Activated gamma-delta T cell treated with anti-CD3 and anti-CD28 coated beads, Interleukin-2, amount 50 U/mL, for 16 hours (primary cell): ENCODE measurements around the gene PDE4D.
"Not testable (repeated sequence)": the region's sequence is repeated elsewhere in the genome, so short reads cannot be mapped to it uniquely, and the experiment has no call there.

Source experiments
- DNase-seq: peaks from one replicate; pipeline ENCODE4 v3.0.0-alpha.2; 2020; ENCODE audit warnings: low read depth

Gene PDE4D

DNA sequence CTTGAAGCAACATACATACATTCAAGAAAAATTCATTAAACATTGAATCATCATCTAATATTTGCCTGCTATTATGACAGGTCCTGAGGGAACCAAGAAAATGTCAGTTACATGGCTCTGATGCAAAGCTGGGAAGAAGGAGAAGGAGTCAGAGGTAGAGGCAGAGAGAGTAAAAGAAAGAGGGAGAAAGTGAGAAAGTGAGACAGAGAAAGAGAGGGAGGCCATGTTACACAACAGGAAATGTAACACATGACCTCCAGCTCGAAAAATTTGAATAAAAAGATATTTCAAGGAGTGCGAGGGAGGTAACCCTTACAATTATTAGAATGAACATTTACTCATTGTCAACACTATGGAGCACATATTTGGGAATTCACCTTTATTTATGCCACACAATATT, 189.7 kb downstream of the PDE4D start:
- no peak for DNase-seq

GRCh38 chr5:59698207-59699178, 195.0 kb downstream of the PDE4D start:
- DNase-seq = no peak

- no peak for DNase-seq
These were observed 199.1 kb downstream of the PDE4D start for GRCh38 chr5:59694411-59694810.

DNA sequence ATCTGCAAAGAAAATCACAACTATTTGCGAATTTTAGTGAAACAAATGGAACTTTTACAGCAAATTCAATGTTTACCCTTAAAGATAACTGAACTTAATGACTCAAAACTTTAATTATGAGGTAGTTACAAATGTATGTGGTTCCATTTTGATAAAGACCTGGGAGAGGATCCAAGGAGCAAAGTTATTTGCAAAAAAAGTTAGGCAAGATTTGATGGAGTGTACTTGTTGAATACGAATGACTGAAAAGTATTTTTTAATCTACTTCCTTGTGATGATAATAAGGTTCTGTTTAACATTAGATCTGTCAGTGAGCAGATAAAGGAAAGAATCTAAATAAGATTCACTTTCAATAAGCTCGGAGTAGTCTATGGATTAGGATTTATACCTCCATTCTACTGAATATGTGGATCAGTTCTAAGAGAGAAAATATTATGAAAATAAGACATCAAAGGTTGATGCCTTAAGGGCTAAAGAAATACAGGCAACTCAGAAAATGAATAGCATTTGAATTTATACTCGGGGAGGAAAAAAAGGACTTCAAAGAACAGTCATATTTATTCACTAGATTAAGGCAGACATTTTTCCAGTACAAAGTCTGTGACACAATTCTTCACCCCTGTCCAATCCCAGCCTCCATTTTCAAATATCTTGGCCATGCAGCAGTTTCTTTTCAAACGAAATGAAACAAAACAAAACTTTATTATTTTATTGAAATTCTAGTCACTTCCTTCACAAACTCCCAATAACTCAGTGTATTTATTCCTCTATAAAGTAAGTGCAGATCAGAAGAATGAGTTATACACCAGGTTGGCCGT, 199.8 kb downstream of the PDE4D start:
- no peak for DNase-seq

DNA sequence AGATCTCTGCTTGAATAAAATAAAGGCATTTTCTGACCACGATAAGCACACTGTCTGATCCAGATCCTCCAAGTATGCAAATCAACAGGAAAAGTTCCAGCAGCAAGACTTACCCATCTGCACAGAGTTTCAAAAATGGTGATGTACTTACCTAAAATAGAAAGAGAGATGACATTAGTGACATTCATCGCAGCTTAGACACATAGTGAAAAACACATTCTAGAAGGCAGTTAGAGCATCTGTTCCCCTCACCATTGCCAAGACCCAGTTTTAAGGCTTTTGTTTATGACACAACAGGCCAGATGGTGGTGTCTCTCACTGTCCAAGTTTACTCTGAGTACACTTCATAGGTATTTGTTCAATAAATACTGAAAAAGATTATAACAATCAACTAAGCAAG, 207.7 kb downstream of the PDE4D start:
- no peak for DNase-seq

GRCh38 chr5:59685191-59685530, 208.4 kb downstream of the PDE4D start:
- DNase-seq = no peak

- no peak for DNase-seq
These were observed 208.9 kb downstream of the PDE4D start for GRCh38 chr5:59684388-59685190.

- DNase-seq = no peak
These were observed 210.2 kb downstream of the PDE4D start for GRCh38 chr5:59683311-59683710.

DNA sequence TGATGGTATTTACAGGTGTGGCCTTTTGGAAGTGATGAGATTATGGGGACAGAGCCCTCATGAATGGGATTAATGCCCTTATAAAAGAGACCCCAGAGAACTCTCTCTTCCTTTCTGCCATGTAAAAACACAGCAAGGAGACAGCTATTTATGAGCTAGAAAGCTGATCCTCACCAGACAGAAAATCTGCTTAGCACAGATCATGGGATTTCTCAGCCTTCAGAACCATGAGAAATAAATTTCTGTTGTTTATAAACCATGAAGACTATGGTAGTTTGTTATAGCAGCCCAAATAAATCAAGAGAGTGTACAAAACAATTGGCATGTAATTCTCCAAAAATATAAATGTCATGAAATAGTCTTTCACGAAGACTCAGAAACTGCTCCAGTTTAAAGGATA, 211.0 kb downstream of the PDE4D start:
- DNase-seq = no peak

DNA sequence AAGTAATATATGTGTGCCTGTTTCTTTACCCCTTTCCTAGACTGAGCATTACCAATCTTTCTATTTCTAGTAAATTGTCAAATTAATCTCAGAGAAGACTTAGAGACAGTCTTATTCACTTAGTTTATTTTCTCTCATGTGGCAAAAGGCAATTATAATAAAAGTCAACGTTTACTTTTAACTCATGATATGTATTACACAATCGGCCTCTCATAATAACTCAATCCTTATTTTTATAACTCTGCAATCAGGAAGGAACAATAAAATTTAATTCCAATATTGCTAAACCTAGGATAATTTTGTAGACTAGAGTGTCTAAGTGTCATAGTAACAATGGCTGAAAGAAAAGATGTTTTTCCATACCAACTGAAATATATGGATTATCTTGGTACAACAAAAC, 214.6 kb downstream of the PDE4D start:
- DNase-seq = no peak

DNA sequence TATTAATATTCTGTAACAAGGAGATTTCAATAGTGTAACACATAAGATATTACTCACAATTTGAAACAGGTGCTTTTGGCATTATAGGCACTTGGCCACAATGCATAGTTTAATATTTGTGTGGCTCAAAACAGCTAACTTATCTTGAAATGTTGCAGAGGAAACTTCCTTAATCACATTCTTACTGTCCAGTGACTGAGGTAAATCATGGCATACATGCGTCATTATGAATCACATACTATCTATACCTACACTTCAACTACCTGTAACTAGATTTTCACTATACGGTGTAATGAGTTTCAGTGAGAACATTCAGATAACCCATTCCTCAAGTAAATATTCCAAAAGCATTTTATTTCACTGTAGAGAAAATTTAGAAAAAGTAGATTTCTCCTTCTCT, 218.8 kb downstream of the PDE4D start:
- no peak for DNase-seq

DNA sequence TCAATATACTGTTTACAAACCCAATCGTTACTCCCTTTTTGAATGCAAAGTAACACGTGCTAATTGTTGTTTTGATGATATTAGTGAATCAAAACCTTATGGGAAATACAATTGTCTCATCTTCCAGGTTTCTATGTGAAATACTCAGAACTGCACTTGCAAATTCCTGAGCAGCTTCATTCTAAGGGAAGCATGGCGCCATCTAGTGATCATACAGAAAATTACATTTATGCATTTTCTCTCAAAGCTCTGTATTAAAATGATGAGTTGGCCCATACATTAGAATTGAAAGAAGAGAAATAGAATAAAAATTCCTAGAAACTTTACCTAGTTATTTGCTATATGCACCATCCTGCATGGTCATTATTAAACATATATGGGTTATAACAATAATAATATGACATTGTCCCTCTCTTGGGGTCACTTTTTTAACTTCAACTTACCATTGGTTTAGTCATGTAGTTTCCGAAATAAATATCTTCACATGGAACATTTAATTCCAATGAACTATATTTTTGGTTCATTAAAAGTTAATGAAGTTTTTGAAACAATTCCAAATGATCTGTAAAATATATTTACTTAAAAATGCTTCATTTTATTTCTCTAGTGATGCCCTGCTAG, 220.0 kb downstream of the PDE4D start:
- DNase-seq = no peak

DNA sequence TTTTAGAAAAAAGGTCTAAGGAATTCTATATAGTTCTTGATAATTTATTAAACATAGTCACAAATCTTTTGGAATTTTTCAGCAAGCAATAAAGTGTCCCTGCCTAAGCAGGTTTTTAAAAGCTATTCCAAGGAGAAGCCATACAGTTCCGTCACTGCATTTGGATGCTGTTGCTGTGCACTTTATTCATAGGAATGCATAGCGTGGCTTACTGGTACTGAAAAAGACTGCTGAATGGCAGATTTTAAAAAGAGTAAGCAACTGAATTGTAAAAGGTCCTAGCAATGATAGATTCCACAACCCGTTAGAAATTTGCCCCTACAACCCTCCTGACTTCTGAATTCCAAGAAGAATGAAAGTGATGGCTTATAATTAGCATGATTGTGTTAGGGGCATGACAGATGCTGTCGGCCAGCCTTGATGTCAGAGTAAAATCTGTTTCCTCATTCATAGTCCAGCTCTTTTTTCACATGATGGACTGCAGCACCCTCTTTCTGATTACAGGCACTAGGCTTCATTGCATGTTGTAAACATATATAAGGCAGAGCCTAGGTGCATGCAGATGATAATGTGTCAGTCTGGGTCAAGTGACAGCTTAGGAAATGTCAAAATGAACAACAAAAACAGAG, 227.0 kb downstream of the PDE4D start:
- no peak for DNase-seq

- not testable (repeated sequence) for DNase-seq
These were observed 227.7 kb downstream of the PDE4D start for GRCh38 chr5:59665832-59666203.

DNA sequence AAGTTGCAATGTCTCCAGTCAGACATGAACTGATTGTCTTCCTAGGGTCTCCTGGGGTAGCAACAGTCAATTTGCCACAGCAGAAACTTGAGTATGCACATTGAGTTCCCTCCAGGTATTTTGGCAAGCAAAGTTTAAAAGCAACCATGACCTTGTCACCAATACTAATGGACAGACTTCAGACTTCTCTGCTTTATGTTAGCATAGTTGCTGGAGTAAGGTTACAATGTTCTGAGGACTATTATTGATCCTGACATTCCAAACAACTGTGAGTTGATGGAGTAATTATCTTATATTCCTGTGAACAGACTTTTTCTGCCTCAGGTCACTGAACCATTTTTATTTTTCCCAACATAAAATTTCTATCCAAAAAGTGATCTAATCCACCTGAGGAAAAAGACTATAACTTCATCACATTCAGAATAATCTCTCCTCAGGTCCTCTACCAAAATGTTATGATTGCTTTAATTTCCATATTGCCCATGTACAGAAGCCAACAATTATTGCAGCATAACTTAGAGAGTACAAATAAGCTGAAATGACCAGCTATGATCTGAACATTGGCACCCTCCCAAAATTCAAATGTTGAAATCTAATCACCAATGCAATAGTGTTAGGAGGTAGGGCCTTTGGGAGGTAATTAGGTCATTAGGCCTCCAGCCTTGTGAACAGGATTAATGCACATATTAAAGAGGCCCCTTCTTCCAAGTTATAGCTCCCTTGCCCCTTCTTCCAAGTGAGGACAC, 228.3 kb downstream of the PDE4D start:
- no peak for DNase-seq

GRCh38 chr5:59661954-59662615, 231.4 kb downstream of the PDE4D start:
- DNase-seq = no peak

- no peak for DNase-seq
These were observed 232.2 kb downstream of the PDE4D start for GRCh38 chr5:59661311-59661710.

GRCh38 chr5:59660737-59661136, 232.8 kb downstream of the PDE4D start:
- no peak for DNase-seq

- no peak for DNase-seq
These were observed 236.9 kb downstream of the PDE4D start for GRCh38 chr5:59656351-59657254.
